HUES6 (cell line): ENCODE measurements around the gene RECQL5.

Experiments
- H3K27ac ChIP-seq: 2 replicates; pipeline ENCODE4 v1.7.0; 2013; ENCODE audit warnings: low read depth, mild to moderate bottlenecking, low read length, inconsistent platforms
- H3K27me3 ChIP-seq: 2 replicates; pipeline ENCODE4 v1.6.1; 2013; ENCODE audit warnings: low read length; ENCODE audit not compliant: control insufficient read depth, insufficient read depth
- H3K36me3 ChIP-seq: 2 replicates; pipeline ENCODE4 v1.6.1; 2013; ENCODE audit warnings: low read length; ENCODE audit not compliant: control insufficient read depth, insufficient read depth
- H3K4me1 ChIP-seq: 2 replicates; pipeline ENCODE4 v1.6.1; 2013; ENCODE audit warnings: low read length; ENCODE audit not compliant: control insufficient read depth, insufficient read depth
- H3K4me3 ChIP-seq: 2 replicates; pipeline ENCODE4 v1.5.1; 2013; ENCODE audit warnings: low read depth, low read length
- H3K9ac ChIP-seq: one replicate; pipeline ENCODE4 v1.6.1; 2013; ENCODE audit warnings: mild to moderate bottlenecking, low read length
- H3K9me3 ChIP-seq: 2 replicates; pipeline ENCODE4 v1.6.1; 2013; ENCODE audit warnings: low read depth, low read length; ENCODE audit not compliant: control insufficient read depth, insufficient read depth

RECQL5 gene

GRCh38 chr17:75665981-75666380 is 973 bp downstream of the RECQL5 start:
- Histone ChIP-seq H3K27ac (no peak overlapping the region), H3K4me3 (peak overlapping the region; percentile 96), H3K36me3 (peaks cover 49% of the 10 kb centered on the region), H3K9me3 (no peaks in the 10 kb centered on the region), H3K27me3 (no peaks in the 10 kb centered on the region), H3K9ac (peak overlapping the region; percentile 25), H3K4me1 (peaks cover 8% of the 10 kb centered on the region)

GRCh38 chr17:75664099-75664549 is 2.8 kb downstream of the RECQL5 start:
- H3K27ac ChIP-seq, result no peak overlapping the region
- no peak overlapping the region for H3K4me3 ChIP-seq
- no peaks in the 10 kb centered on the region for H3K9me3 ChIP-seq

GRCh38 chr17:75662511-75662910 is 4.4 kb downstream of the RECQL5 start:
- H3K27me3 ChIP-seq, result no peaks in the 10 kb centered on the region
- no peaks in the 10 kb centered on the region for H3K9me3 ChIP-seq
- H3K27ac ChIP-seq, result no peak overlapping the region
- peaks cover 4% of the 10 kb centered on the region; the same call in 1 of the 2 replicates for H3K4me1 ChIP-seq
- no peak overlapping the region for H3K9ac ChIP-seq
- peaks cover 46% of the 10 kb centered on the region for H3K36me3 ChIP-seq
- H3K4me3 ChIP-seq, result no peak overlapping the region

More at GRCh38 chr17:75664099-75664549, 2.8 kb downstream of the RECQL5 start:
- peaks cover 47% of the 10 kb centered on the region for H3K36me3 ChIP-seq
- H3K9ac ChIP-seq, result no peak overlapping the region
- no peaks in the 10 kb centered on the region for H3K27me3 ChIP-seq
- H3K4me1 ChIP-seq, result peaks cover 8% of the 10 kb centered on the region

- H3K36me3 ChIP-seq, result peaks cover 51% of the 10 kb centered on the region
- H3K27ac ChIP-seq, result no peak overlapping the region
- H3K9ac ChIP-seq, result no peak overlapping the region
- H3K4me1 ChIP-seq, result peaks cover 4% of the 10 kb centered on the region; the same call in 1 of the 2 replicates
- no peak overlapping the region for H3K4me3 ChIP-seq
- H3K27me3 ChIP-seq, result no peaks in the 10 kb centered on the region
- no peaks in the 10 kb centered on the region for H3K9me3 ChIP-seq
Measured at GRCh38 chr17:75661531-75661930, 5.4 kb downstream of the RECQL5 start.

- Histone ChIP-seq H3K27ac (no peak overlapping the region), H3K36me3 (peaks cover 50% of the 10 kb centered on the region), H3K4me1 (no peaks in the 10 kb centered on the region), H3K9ac (no peak overlapping the region), H3K9me3 (no peaks in the 10 kb centered on the region), H3K4me3 (no peak overlapping the region), H3K27me3 (no peaks in the 10 kb centered on the region)
Measured at GRCh38 chr17:75658237-75658636, 8.7 kb downstream of the RECQL5 start.

GRCh38 chr17:75654176-75654575 is 12.8 kb downstream of the RECQL5 start:
- H3K9me3 ChIP-seq, result no peaks in the 10 kb centered on the region
- no peaks in the 10 kb centered on the region for H3K4me1 ChIP-seq
- H3K4me3 ChIP-seq, result no peak overlapping the region
- no peaks in the 10 kb centered on the region for H3K27me3 ChIP-seq
- no peak overlapping the region for H3K9ac ChIP-seq
- H3K27ac ChIP-seq, result no peak overlapping the region
- peaks cover 47% of the 10 kb centered on the region for H3K36me3 ChIP-seq

- Histone ChIP-seq H3K9ac (no peak overlapping the region), H3K36me3 (peaks cover 47% of the 10 kb centered on the region), H3K27me3 (no peaks in the 10 kb centered on the region), H3K4me1 (no peaks in the 10 kb centered on the region), H3K9me3 (no peaks in the 10 kb centered on the region), H3K27ac (no peak overlapping the region), H3K4me3 (no peak overlapping the region)
Measured at GRCh38 chr17:75652934-75653549, 13.9 kb downstream of the RECQL5 start.

- Histone ChIP-seq H3K27ac (no peak overlapping the region), H3K9me3 (no peaks in the 10 kb centered on the region), H3K4me3 (no peak overlapping the region), H3K36me3 (peaks cover 48% of the 10 kb centered on the region), H3K9ac (no peak overlapping the region), H3K4me1 (no peaks in the 10 kb centered on the region), H3K27me3 (no peaks in the 10 kb centered on the region)
Measured at GRCh38 chr17:75652341-75652740, 14.6 kb downstream of the RECQL5 start.

GRCh38 chr17:75650874-75651273 is 16.1 kb downstream of the RECQL5 start:
- H3K4me1 ChIP-seq, result peaks cover 12% of the 10 kb centered on the region
- H3K27ac ChIP-seq, result no peak overlapping the region
- no peaks in the 10 kb centered on the region for H3K27me3 ChIP-seq
- no peak overlapping the region for H3K4me3 ChIP-seq
- peaks cover 44% of the 10 kb centered on the region for H3K36me3 ChIP-seq
- H3K9me3 ChIP-seq, result no peaks in the 10 kb centered on the region
- no peak overlapping the region for H3K9ac ChIP-seq

- Histone ChIP-seq H3K36me3 (peaks cover 44% of the 10 kb centered on the region), H3K9me3 (no peaks in the 10 kb centered on the region), H3K9ac (no peak overlapping the region), H3K27me3 (no peaks in the 10 kb centered on the region), H3K4me3 (no peak overlapping the region), H3K4me1 (peaks cover 14% of the 10 kb centered on the region), H3K27ac (no peak overlapping the region)
Measured at GRCh38 chr17:75649687-75650086, 17.3 kb downstream of the RECQL5 start.

- H3K9ac ChIP-seq, result no peak overlapping the region
- H3K27me3 ChIP-seq, result no peaks in the 10 kb centered on the region
- H3K4me1 ChIP-seq, result peaks cover 23% of the 10 kb centered on the region
- H3K36me3 ChIP-seq, result peaks cover 38% of the 10 kb centered on the region
- no peak overlapping the region for H3K27ac ChIP-seq
- H3K9me3 ChIP-seq, result no peaks in the 10 kb centered on the region
- no peak overlapping the region for H3K4me3 ChIP-seq
Measured at GRCh38 chr17:75647921-75648320, 19.0 kb downstream of the RECQL5 start.
